NCI-H2171 treated with DMSO at 0.1 percent for 48 hours (cell line): ENCODE data around the gene P2RY6.
A peak's percentile ranks its signal among the peaks of the same experiment; 100 is the strongest.
"Not testable (repeated sequence)": the region's sequence is repeated elsewhere in the genome, so short reads cannot be mapped to it uniquely, and the experiment has no call there.

Experiments
- DNase-seq: peaks from one replicate; lab custom pipeline; 2025; lab: John Stamatoyannopoulos, UW

The P2RY6 gene

GRCh38 chr11:73259406-73260126, 12.6 kb upstream of the P2RY6 start:
- DNase-seq: no peak

- no peak for DNase-seq
These were observed 12.0 kb upstream of the P2RY6 start for GRCh38 chr11:73260127-73260457.

- no peak for DNase-seq
These were observed 9.2 kb upstream of the P2RY6 start for GRCh38 chr11:73262851-73263495.

GRCh38 chr11:73263640-73264039, 8.5 kb upstream of the P2RY6 start:
- no peak for DNase-seq

GRCh38 chr11:73265278-73265810, 6.8 kb upstream of the P2RY6 start:
- DNase-seq: no peak

- DNase-seq: no peak
These were observed 6.1 kb upstream of the P2RY6 start for GRCh38 chr11:73265853-73266645.

GRCh38 chr11:73266646-73267020, 5.5 kb upstream of the P2RY6 start:
- no peak for DNase-seq

- peak; percentile 49 for DNase-seq
These were observed 4.9 kb upstream of the P2RY6 start for GRCh38 chr11:73267122-73267846.

- DNase-seq: no peak
These were observed 4.1 kb upstream of the P2RY6 start for GRCh38 chr11:73267906-73268540.

GRCh38 chr11:73268671-73269271, 3.4 kb upstream of the P2RY6 start:
- DNase-seq: no peak

GRCh38 chr11:73269459-73270015, 2.6 kb upstream of the P2RY6 start:
- DNase-seq: peak; percentile 10

GRCh38 chr11:73270016-73270854, 1.9 kb upstream of the P2RY6 start:
- no peak for DNase-seq

- DNase-seq: no peak
These were observed 1.2 kb upstream of the P2RY6 start for GRCh38 chr11:73270855-73271477.

GRCh38 chr11:73271478-73271865, 666 bp upstream of the P2RY6 start:
- DNase-seq: not testable (repeated sequence)

- DNase-seq: no peak
These were observed 521 bp downstream of the P2RY6 start for GRCh38 chr11:73272680-73273038.

- DNase-seq: peak; percentile 91
These were observed 1.2 kb downstream of the P2RY6 start for GRCh38 chr11:73273222-73273895.

GRCh38 chr11:73274191-73274590, 2.1 kb downstream of the P2RY6 start:
- DNase-seq: not testable (repeated sequence)

- no peak for DNase-seq
These were observed 2.7 kb downstream of the P2RY6 start for GRCh38 chr11:73274722-73275380.

- no peak for DNase-seq
These were observed 3.2 kb downstream of the P2RY6 start for GRCh38 chr11:73275381-73275750.
